ENCODE measurements around the gene PPP2R5A. TPM values are rescaled to one million over a fixed set of nuclear protein-coding genes. Genes with fewer than 3 reads are reported as not detected.

Gene PPP2R5A
- total and polyA plus RNA-seq, 2 of the 13 experiments (the other 11 are each of a cell fraction or from before 2014, with no cell fraction given) = 22.0 to 31.4 TPM

GRCh38 chr1:212255705-212256307 is 29.4 kb upstream of the PPP2R5A start (continued):
- TF ChIP-seq ZNF431 (CRISPR knock-in tag; IDR thresholded peaks at IDR 0.05; ENCODE audit: borderline replicate concordance, low read depth) (no peak), CCAR2 (optimal IDR thresholded peaks at IDR 0.05; ENCODE audit: low read depth, low read length) (no peak), CBX5 (CRISPR knock-in tag; IDR thresholded peaks at IDR 0.05; ENCODE audit: borderline replicate concordance) (0 out of 2 replicates have a peak, but pooled peaks have one; percentile 35), ZNF274 (CRISPR knock-in tag; IDR thresholded peaks at IDR 0.05) (no peak), LBX2 (CRISPR knock-in tag; IDR thresholded peaks at IDR 0.05; ENCODE audit: borderline replicate concordance) (no peak), ZSCAN30 (CRISPR knock-in tag; IDR thresholded peaks at IDR 0.05) (no peak), TGIF2 (CRISPR knock-in tag; IDR thresholded peaks at IDR 0.05) (no peak), HMGXB3 (CRISPR knock-in tag; IDR thresholded peaks at IDR 0.05; ENCODE audit: borderline replicate concordance) (0 out of 2 replicates have a peak, but pooled peaks have one; percentile 56), PTBP1 (IDR thresholded peaks at IDR 0.05; ENCODE audit: low read depth, low read length, poor library complexity, severe bottlenecking) (no peak), HOXA3 (CRISPR knock-in tag; IDR thresholded peaks at IDR 0.05) (no peak), TARDBP (CRISPR knock-in tag; IDR thresholded peaks at IDR 0.05) (peak; percentile 79; the same call in 1 of the 2 replicates), CC2D1A (CRISPR knock-in tag; IDR thresholded peaks at IDR 0.05) (no peak), ZBTB21 (CRISPR knock-in tag; IDR thresholded peaks at IDR 0.05) (no peak), SP2 (CRISPR knock-in tag; IDR thresholded peaks at IDR 0.05) (no peak), BRD4 (CRISPR knock-in tag; IDR thresholded peaks at IDR 0.05) (no peak; the same call in 1 of the 2 replicates), ZNF280D (CRISPR knock-in tag; IDR thresholded peaks at IDR 0.05) (no peak), IKZF5 (CRISPR knock-in tag; IDR thresholded peaks at IDR 0.05) (peak; percentile 77; the same call in 1 of the 2 replicates), MNT (IDR thresholded peaks at IDR 0.05) (peak; percentile 34; the same call in 1 of the 2 replicates)

Data from HepG2 (cell line).